Glomerular endothelial cell (primary cell): Measurements from ENCODE around the gene SRGAP1. TPM values are rescaled to one million over a fixed set of nuclear protein-coding genes. Genes with fewer than 3 reads are reported as not detected.

Source experiments
- DNase-seq: peaks from one replicate; pipeline ENCODE4 v3.0.0-alpha.2; 2011; ENCODE audit warnings: low read depth, low spot score; ENCODE audit errors: extremely low read depth
- total RNA-seq: library from RNA; depleted of rRNA; stranded (reverse); fragments of >200 nt; gene quantifications from 2 replicates; pipeline ENCODE4 v1.2.3, GENCODE V29; 2015

SRGAP1 gene
- total RNA-seq, 1 donor from 2014 or later: 14.9 TPM

DNA sequence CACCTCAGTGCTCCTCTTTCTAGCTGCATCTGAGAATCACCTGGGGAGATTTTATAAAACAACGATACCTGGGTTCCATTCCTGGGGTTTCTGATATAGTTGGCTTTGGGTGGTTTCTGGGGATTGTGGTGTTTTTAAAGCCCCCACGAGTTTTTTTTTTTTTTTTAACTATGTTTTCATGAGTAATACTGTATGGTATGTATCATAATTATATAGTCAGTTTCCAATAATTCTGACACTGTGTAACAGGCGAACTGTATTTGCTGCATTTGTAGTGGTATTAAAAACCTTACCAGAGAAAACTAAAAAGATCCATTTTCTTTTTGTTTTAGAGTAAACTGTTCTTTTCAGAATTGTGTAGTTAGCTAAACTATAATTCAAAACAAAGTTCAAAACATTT is 84.9 kb downstream of the SRGAP1 start:
- DNase-seq: no peak

DNA sequence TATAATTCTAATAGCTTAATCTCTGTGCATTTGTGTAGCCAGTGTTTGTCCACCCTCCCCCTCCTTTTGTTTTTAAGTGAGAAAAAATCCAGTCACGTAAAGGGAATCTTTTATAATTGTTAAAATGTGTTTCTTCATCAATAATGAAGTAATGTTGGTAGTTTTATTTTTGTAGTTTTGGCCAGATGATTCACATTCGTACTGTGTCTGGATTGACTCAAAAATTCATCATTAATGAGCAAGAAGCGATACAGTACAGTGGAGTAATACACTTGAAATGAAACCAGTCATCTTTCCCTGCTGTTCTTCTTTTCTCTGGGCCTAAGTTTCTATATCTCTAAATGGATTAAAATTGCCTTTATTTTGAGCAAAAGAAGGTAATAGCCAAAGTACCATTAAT is 86.5 kb downstream of the SRGAP1 start:
- no peak for DNase-seq

DNA sequence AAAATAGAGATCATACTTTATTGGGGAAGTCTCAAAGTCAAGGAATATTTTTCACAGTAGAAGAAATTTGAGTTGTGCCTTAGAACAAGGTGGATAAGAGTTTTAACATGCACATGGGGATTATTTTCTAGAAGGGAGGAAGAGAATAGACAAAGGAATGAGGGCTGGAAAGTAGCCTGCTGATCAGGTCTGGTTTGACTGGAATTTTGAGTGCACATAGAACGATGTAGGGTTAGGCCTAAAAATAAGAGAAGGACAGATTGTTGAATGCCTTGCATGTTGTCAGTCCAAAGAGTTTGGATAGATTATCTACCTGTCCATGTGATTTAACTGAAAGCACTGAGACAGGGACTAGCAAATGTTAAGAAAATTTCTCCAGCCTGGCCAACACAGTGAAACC is 87.2 kb downstream of the SRGAP1 start:
- no peak for DNase-seq

DNA sequence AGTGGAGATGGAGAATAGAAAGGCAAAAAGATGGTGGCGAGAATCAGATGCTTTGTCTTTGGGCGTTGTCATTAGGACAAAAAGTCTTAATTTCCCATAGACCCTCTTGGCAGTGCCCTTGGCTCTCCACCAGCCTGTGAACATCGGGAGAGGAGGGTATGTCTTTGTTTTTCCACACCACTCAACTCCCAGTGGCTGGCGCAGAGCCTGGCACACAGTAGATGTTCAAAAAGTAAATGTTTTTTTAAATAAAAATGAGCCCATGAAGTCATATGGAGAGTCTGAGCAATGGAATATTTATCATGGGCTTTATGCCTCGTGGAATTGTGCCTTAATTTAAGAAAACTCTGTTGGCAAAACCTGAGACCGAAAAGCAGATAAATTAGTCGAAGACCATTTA is 90.4 kb downstream of the SRGAP1 start:
- DNase-seq: no peak

DNA sequence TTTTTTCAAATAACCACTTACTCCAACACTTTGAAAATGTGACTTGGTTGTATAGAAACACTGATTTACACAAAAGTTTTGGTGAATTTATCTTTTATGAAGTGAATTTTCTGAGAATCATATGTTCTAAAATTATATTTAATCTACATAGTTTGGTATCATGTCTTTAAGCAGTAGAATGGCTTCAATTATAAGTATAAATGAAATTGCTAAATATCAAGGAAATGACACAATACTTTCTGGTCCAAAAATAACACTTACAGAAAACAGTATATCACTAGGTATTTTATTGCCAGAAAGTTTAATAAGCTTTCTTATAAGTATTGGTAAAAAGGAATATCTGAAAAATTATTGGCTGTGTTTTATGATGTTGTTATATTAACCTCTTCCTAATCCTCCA is 90.9 kb downstream of the SRGAP1 start:
- DNase-seq: no peak

DNA sequence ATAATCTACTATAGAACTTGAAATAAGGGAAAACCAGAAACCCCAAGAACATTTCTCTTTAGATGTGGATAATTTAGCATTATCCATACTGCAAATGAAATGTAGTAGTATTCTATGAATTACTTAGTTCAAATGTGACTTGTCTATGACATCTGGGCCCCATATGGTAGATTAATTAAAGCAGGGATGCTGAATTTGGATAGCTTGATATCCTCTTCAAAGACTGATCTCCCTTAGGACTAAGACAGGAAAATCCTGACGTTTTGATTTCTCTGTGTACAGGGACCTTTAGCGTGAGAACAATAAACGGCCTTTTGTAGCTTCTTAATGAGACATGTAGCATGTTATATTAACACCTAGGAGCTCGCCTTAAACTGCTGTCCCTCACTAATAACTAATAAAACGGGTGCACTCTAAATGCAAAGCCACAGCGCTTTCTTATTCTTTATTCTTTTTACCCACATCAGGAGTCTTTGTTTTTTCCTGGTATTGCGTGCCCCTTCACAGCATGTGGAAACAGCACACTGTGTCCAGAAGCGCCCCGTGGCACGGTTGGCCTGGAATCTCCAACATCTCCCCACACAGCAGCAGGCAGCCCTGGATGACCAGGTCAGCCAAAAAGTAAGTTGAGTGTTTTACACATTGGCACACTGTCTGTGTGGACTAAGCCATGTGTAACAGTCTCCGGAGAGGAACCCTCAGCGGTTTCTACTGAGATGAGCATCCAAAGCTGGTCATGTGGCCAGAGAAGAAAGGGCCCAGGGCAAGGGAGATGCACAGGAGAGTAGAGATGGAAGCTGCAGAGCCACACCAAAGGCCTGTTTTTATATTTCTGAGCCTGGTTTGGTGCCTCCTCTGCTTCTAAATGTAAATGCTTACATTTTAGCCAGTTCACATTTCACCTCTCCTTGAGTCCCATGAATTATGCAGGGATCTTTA is 93.1 kb downstream of the SRGAP1 start:
- no peak for DNase-seq

DNA sequence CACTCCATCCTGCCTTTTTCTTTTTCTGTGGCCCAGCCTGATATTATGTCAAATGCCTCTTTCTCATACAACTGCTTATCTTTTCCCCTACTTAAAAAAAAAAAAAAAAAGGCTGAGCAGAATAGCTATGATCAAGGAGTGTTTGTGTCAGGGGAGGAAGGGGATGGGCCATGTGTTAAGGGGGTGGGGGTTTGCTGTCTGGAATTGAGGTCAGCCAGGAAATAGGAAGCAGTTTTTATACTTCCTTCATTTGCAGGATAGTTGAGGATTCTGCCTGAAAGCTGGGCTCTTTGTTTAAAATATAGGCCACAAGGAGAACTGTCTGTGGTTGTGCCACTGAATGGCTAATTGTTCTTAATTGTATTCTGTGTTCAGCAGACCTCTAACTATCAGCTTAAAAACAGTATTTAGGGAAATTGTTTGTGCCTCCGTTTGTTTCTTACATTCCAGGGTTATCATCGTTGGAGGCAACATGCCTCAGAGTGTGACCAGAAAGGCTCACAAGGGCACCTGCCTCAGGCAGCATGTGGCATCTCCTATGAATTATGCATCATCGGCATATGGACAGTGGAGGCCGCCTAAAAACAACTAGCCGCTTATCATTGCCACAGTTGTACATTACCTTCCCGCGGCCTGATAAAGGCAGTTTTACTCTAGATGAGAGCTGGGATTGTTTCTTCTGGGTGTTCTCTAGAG is 96.0 kb downstream of the SRGAP1 start:
- peak; percentile 18 for DNase-seq

DNA sequence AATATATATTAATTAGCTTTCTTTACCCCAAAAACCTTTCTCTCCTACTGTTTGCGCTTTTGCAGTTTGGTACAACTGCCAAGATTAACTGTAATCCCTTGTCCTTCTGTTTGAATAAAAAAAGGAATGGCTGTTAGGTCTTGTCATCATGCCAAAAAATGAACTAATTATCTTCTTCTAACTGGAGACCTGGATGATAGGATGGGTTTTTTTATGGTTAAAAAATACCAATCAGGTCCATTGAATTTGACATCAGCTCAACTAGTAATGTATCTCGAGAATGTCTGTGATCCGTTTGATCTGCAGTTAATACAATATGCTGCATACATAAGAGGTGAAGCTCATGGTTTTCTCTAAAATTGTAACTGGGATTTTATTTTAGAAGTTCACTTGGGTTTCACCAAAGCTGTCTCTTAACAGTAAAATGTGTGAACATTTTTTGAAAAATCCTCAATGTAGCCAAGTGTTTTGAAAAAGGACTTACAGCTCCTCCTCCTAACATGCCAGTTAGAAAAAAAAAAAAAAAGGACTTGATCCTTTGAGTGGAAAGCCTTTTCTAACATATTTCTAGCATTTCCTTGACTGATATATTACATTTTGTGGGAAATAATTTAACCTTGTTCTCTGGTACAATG is 96.8 kb downstream of the SRGAP1 start:
- no peak for DNase-seq

DNA sequence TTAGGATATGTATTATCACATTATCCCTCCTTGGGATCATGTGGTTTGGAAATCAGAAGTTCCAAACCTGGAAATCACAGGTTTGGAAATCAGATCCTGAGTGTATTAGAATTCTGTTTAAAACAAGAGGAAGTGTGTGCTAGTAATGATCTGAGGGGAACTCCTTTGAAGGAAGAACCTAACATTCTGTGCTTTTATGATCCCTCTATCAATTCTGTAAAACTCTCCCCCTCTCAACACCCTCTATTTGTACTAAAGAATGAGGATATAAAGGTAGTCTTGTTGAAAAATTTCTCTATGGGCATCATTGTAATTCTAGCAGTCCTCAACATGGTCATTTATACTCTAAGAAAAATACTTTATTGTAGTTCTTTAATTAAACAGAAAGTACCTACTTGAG is 97.4 kb downstream of the SRGAP1 start:
- DNase-seq: no peak

DNA sequence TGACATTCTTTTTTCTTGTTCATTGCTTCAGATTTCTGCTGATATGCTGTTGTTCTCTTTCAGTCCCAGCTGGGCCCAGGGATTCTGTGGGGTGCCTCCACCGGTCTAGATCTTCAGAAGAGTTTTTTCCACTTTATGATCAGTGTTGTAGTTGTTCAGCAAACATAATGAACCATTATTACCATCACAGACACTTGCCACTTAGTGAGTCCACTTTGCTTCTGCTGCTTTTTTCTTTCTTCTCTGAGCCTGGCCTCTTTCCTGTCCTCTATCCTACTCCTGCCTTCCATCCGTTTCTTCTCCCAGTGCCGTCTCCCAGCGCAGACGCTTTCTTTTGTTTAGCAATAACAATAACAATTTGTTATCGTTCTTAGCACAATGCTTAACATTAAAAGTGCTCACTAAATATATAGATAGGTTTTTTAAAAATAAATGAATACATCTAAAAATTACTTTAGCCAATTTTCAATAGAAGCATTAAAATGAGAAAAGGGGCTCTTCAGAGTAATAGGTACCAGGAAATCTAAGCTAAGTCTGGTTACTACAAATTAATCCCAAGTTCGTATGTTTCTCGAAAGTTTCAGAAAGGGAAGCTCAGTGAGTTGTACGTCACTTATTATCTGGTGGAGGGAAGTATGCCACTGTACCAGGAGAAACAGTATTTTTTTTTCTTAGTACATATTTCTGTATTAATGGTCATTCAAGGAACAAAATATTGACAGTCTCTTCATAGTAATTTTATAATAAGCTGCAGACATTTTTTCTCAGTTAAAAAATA is 98.2 kb downstream of the SRGAP1 start:
- no peak for DNase-seq

DNA sequence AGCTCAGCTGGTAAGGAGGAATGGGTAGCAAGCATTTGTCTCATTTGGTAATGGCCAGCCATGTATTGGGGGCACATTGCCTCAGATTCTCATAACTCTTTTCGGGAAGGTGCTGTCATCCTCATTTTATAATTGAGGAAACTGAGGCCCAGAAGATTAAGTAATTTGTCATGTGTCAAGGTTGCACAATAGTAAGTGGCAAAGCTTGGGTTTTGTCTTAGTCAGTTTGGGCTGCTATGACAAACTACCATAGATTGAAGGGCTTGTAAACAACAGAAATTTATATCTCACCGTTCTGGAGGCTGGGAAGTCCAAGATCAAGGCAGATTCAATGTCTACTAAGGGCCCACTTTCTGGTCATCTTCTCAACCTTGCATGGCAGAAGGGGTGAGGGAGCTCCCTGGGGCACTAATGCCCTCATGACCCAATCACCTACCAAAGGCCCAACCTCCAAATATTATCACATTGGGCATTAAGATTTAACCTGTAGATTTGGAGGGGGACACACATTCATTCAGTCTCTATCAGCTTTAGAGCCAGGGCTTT is 99.6 kb downstream of the SRGAP1 start:
- DNase-seq: no peak

DNA sequence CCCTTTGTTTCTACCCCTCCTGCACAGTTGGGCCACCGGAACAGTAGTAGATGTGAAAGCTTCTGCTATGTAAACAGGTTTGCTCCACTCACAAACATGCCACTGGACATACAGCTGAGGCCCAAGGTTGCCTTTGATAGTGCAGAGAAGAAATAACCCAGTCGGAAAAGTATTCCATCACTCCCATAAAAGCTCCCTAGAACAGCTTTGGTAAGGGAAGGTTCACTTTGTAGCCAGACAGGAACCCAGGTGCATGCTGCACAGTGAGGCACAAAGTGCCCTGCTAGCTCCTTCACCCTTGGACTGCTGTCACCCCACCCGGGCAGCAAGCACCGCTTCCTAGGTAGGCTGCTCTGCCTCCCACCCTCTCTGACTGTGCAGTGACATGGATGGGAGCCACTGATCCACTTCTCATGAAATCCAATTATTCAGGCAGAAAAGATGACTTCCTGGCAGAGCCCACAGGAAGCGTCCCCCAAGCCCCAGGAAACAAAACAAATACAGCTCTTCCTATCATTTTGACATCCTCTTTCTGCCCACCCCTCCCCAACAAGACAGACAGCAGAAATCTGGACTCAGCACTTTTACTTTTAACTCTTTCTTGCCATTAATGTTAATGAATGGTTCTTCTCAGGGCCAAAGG is 100.2 kb downstream of the SRGAP1 start:
- no peak for DNase-seq

DNA sequence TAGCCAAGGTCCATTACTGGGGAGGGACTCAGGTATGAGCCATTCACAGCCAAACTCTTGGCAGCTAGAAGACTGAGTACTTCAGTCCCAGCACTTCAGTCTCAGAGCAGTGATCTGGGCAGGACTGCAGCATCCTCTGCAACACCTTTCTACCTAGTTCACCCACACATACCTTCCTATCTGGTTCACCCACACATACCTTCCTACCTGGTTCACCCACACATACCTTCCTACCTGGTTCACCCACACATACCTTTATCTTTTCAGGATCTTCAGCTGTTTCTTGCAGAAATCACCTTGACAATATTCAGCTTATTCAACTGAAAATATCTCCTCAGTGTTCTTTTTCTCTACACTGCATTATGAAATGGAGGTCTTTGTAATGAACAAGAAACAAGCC is 101.3 kb downstream of the SRGAP1 start:
- no peak for DNase-seq

DNA sequence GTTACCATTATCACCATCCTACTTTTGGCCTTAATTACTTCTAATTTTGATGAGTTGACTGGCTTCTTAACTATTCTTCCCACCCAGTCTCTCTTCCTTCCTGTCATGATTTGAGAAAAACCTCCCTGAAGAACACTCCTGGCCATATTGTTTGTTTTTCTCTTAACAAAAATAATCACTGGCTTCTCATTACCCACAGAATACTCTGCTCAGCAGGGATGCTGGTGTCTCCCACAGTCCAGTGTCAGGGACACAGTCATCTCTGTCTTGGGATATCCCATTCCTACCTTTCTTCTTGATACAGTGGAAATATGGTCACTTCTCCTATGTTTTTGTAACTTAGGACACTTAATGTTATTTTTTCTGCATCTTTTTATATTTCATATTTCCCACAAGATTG is 103.7 kb downstream of the SRGAP1 start:
- no peak for DNase-seq

DNA sequence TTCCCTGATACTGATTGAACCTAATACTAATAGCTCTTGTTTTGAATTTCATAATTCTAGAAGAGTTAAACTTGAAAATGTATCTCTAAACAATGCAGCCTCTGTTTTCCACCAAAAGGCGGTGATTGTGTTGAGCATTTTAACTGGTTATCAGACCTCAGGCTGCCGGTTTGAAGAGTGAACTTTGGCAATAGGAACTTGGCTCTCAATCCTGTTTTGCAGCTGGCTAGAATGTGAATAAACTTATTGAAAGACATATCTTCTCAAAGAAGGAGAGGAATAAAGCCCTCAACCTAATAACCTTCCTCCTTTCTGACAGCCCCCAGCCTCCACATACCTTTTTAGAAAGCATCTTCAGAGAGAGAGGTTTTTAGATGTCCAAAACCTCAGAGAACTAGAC is 105.4 kb downstream of the SRGAP1 start:
- DNase-seq: no peak

DNA sequence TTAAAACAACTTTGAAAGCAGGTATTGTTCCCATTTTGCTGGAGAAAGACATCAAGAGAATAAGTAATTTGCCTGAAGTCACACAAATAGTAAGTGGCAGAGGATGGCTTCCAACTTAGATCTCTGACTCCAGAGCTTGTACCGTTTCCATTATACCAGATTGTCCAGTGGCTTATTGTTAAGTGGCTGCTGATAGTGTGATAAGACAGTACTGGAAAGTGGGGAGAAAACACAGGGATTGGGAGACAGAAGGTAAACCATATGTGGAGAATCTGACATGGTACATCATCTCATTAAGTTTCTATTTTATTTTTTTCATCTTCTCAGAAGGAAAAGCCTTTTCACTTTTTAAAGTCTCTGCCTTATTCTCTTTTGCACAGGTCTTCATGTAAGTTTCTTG is 108.5 kb downstream of the SRGAP1 start:
- DNase-seq: no peak

DNA sequence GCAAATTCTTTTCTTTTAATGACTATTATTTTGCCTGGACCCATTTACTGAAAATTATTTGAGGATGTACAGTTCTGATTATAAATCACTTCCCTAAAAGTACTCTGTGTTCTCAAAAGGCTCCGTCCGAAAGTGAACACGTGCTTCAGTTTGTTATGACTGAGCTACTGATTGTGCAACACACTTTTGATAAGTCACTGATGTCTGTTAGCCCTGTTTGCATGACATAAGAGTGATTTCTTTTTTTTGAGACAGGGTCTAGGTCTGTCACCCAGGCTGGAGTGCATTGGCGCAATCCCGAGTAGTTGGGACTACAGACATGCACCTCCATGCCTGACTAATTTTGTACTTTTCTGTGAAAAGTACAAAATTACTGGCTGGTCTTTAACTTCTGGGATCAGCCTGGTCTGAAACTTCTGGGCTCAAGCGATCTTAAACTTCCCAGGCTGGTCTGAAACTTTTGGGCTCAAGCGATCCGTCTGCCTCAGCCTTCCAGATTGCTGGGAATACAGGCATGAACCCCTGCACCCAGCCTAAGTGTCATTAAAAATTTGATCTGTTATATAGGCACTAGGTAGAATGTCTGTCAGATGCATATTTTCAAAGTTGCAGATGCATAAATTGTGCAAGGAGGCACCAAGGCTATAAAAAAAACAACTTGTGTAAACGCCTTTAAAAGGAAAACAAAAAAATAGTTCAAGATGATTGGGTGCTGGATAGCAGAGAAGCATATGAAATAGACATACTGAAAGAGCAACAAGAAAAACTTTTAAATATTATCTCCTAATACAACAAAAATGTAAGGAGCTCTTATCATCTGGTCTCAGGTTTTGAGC is 111.5 kb downstream of the SRGAP1 start:
- DNase-seq: no peak

DNA sequence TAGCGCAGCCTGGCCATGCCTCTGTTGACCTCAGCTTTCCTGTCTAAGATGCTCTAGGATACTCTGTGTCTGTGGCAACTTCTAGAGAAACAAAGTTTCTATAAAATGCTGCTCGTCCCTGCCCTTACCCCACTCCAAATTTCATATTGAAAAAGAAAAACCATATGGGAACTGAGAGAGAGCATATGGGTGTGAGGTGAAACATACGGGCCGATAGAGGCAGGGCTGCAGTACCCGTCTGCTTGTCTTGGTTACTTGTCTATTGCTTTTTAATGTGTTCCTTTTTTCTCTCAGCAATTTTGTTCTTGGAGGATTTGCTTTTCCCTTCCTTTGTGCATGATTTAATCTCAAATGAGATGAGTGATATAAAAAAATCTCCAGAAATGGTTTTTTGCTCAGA is 113.0 kb downstream of the SRGAP1 start:
- DNase-seq: no peak

DNA sequence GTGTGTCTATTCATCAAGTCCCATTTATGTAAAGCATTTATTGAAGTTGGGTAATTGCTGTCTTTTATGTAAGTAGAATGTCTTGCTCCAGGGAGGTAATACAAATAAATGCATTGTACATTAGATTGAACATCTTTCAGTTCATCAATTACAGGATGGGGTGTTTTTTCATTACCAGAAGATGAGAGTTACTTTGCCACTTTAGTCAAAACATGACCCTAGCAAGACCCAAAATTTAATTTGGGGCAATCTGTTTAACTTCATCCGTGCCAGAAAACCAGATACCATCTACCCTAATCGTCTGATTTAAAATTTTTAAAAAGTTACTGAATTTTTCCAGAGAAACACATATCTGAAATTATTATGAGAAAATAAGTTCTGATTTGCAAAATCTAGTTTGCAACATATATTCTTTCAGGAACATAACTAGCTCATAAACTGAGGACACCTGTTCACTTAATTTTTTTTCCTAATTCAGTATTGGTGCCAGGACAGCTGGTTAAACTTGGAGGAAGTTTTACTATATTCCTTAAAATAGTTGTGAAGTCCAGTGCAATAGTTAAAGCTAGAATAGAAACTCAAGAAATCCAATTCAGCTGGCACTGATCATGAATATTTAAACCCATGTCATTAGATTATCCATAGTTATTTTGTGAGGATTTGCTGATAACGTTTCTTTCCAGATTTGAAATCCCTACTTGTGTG is 114.5 kb downstream of the SRGAP1 start:
- no peak for DNase-seq
